HEK293T (cell line): ENCODE data around the gene MEF2A.

Source experiments
- ARNT ChIP-seq: fragments of 450-650 bp; IDR thresholded peaks from 2 replicates; pipeline ENCODE4 v1.6.1; 2017; ENCODE audit warnings: mild to moderate bottlenecking
- BHLHE40 ChIP-seq: fragments of 450-650 bp; IDR thresholded peaks from 2 replicates; pipeline ENCODE4 v1.6.1; 2016; ENCODE audit warnings: mild to moderate bottlenecking, moderate library complexity, borderline replicate concordance
- CTBP1 ChIP-seq: fragments of 450-650 bp; IDR thresholded peaks from 2 replicates; pipeline ENCODE4 v1.6.1; 2016; ENCODE audit warnings: borderline replicate concordance
- ELF4 ChIP-seq: fragments of 450-650 bp; IDR thresholded peaks from 2 replicates; pipeline ENCODE4 v1.6.1; 2017; ENCODE audit warnings: antibody characterized with exemption
- FOXA1 ChIP-seq: fragments of 450-650 bp; IDR thresholded peaks from 2 replicates; pipeline ENCODE4 v1.6.1; 2016; ENCODE audit warnings: mild to moderate bottlenecking
- FOXK2 ChIP-seq: fragments of 450-650 bp; IDR thresholded peaks from 2 replicates; pipeline ENCODE4 v1.6.1; 2016; ENCODE audit warnings: mild to moderate bottlenecking
- FOXM1 ChIP-seq: fragments of 450-650 bp; IDR thresholded peaks from 2 replicates; pipeline ENCODE4 v1.6.1; 2017; ENCODE audit warnings: mild to moderate bottlenecking, borderline replicate concordance
- HDGF ChIP-seq: fragments of 450-650 bp; IDR thresholded peaks from 2 replicates; pipeline ENCODE4 v1.6.1; 2017; ENCODE audit warnings: antibody characterized with exemption, borderline replicate concordance
- L3MBTL2 ChIP-seq: fragments of 450-650 bp; conservative IDR thresholded peaks from 2 replicates; pipeline ENCODE4 v1.6.1; 2016; ENCODE audit warnings: mild to moderate bottlenecking
- NFRKB ChIP-seq: fragments of 450-650 bp; IDR thresholded peaks from 2 replicates; pipeline ENCODE4 v1.6.1; 2016; ENCODE audit warnings: mild to moderate bottlenecking, moderate library complexity
- SP1 ChIP-seq: fragments of 450-650 bp; IDR thresholded peaks from 2 replicates; pipeline ENCODE4 v1.6.1; 2017
- TARDBP ChIP-seq: fragments of 450-650 bp; IDR thresholded peaks from 2 replicates; pipeline ENCODE4 v1.6.1; 2016
- ZNF384 ChIP-seq: fragments of 450-650 bp; IDR thresholded peaks from 2 replicates; pipeline ENCODE4 v1.6.1; 2016
- TF ChIP-seq, protein P1 (sequence below): fragments of 450-650 bp; IDR thresholded peaks from 2 replicates; pipeline ENCODE4 v1.6.1; 2016

DNA sequence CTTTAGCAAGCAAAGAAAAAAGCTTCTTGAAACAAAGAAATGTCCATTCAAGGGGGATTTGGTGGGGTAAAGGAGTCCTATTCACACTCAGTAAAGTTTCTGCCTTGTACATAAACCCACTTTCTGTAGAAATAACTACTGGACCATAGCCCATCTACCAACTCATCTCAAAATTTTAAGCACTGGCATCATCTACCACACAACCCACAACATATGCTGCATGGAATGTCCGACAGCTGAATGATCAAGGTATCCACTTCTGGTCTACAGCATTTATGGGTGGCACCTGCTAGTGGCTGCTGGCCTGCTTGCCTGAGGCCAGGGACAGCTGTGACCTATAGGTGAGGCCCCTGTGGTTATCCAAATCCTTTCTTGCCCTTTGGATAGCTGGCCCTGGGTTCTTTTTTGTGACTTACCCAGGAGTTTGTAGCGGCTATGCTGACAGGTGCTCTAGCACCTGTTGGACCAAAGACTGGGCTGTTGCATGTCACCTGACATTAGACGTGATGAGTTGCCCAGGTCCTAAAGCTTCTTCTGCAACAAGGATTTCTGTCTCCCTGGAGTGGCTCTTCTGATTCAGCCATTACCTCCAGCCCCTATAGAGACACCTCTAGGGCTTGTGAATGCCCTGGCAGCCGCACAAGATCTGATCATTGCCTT is 19.2 kb upstream of the MEF2A start:
- TF ChIP-seq SP1, result no peak
- TF ChIP-seq ARNT, result no peak
- TF ChIP-seq BHLHE40, result no peak
- TF ChIP-seq NFRKB, result no peak
- TF ChIP-seq ZNF384, result no peak
- no peak for TF ChIP-seq TARDBP
- TF ChIP-seq FOXM1, result no peak
- TF ChIP-seq ELF4, result no peak
- TF ChIP-seq, protein P1, sequence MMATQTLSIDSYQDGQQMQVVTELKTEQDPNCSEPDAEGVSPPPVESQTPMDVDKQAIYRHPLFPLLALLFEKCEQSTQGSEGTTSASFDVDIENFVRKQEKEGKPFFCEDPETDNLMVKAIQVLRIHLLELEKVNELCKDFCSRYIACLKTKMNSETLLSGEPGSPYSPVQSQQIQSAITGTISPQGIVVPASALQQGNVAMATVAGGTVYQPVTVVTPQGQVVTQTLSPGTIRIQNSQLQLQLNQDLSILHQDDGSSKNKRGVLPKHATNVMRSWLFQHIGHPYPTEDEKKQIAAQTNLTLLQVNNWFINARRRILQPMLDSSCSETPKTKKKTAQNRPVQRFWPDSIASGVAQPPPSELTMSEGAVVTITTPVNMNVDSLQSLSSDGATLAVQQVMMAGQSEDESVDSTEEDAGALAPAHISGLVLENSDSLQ, result no peak
- no peak for TF ChIP-seq FOXK2
- TF ChIP-seq L3MBTL2, result no peak
- no peak for TF ChIP-seq FOXA1
- TF ChIP-seq HDGF, result no peak
- no peak for TF ChIP-seq CTBP1
